Activated CD4-positive, CD25-positive, alpha-beta regulatory T cell treated with anti-CD3 and anti-CD28 coated beads, Interleukin-2, amount 50 U/mL, for 16 hours (primary cell): ENCODE results near the gene BMAL1.

Experiments
- DNase-seq: peaks from one replicate; pipeline ENCODE4 v3.0.0-alpha.2; 2020; ENCODE audit warnings: low read depth, low spot score

The BMAL1 gene

DNA sequence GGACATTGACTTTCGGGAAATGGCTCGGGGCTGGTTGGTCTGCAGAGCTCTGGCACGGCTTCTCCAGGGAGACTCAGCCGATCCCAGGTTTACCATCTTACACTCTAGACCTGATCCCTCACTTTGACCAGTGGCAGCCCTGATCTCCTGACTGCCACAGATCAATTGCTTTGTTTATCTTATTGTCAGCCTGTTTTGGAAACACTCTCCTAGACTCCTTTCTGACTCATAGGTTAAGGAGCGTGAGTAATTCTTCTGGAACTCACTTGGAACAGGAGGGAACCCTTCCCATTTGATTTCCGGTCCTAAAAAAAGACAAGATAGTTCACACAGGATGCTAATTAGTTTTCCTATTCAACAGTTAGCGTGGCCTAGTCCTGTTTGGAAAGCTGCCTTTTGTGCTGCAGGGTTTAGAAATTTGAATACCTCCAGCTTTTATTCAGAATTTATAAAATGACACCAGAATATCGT, 16.0 kb upstream of the BMAL1 start:
- no peak for DNase-seq

DNA sequence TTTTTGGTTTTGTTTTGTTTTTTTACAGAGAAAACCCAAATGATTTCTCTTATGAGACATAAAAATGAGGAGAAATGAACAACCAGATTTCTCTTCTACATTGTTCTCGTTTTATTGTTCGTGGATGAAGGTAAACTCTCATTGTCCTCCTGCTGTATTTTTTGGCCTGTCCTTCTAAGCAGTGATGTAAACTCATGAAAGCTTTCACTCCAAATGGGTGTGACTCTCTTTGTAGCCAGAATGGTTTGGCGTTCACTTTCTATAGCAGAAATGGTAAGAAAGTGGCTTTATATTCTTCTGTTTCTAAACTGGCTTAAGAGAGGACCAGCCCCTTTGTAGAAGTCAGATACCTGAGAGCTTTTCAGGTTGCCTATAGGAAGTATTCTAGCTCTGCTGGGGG, 15.5 kb upstream of the BMAL1 start:
- DNase-seq = no peak

DNA sequence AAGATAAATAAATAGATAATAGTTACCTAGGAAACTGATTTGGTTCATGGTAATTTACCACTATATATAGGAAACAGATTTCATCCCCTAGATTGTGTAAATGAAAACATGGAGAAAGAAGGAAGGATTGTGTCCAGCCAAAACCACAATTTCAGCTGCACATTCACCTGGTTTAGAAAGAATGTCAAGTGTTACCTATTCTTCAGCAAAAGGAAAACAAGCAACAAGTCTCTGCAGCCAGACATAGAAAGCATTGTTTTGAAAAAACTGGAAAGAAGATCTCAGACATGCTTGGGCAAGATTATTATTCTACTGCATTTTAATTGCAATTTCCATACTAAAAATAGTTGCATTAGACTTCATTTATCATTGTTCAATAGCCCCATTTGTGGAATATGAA, 8.8 kb upstream of the BMAL1 start:
- DNase-seq = no peak

DNA sequence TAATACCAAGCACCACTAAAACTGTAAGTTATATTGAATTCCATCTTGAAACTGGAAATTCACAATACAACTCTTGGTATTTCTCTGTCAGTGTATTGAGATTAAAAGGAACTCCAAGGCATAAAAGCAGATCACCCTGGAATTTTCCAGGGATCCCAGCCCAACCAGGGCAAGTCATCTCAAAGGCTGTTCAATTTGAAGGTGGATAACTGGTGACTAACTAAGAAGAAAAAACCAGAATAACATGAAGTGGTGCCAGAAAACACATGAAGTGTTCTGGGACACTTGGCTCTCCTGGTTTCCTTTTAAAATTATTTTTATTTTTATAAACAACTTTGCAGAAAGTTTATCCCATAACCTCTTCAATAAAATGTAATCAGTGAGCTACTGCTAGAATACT, 7.8 kb upstream of the BMAL1 start:
- DNase-seq = no peak

DNA sequence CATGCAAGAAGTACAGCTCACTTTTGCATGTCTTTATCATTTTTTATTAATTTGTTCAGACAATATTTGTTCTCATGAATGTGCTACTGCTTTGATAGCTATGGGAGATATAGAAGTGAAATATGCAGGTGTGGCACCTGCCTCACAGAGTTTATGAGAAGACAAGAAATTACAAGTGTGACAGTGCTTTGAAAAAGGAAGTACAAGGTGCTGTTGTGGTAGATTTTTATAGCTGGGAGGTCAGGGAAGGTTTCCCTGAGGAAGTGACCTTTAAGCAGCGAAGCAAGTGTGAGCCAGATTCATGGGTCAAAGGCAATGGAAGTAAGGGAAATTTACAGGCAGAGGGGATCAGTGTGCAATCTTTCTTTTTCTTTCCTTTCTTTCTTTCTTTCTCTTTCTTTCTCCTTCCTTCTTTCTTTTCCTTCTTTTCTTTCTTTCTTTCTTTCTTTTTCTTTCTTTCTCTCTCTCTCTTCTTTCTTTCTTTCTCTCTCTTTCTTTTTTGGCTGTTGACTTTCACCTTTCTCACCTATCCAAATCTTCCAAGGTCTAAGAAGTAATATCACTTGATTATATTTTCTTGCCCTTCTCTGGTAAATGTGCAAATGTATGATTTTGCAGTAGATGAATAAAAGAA, 6.4 kb upstream of the BMAL1 start:
- DNase-seq = no peak

DNA sequence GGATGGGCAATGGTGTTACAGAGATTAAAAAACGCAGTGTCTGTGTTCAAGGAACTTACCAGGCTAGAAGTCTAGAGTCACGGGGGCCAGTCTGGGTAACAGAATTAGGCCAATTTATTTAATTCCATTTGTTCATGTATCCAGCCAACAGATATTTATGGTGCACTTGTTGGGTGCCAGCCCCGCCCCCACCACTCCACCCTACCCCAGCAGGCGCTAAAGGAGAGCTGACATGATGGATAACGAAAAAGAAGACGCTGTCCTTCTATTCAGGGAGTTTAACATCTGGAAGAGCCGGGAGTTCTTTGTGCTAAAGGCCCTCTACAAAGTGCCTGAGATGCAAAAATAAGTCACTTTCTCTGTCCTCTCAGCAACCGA, 1.1 kb upstream of the BMAL1 start:
- no peak for DNase-seq

DNA sequence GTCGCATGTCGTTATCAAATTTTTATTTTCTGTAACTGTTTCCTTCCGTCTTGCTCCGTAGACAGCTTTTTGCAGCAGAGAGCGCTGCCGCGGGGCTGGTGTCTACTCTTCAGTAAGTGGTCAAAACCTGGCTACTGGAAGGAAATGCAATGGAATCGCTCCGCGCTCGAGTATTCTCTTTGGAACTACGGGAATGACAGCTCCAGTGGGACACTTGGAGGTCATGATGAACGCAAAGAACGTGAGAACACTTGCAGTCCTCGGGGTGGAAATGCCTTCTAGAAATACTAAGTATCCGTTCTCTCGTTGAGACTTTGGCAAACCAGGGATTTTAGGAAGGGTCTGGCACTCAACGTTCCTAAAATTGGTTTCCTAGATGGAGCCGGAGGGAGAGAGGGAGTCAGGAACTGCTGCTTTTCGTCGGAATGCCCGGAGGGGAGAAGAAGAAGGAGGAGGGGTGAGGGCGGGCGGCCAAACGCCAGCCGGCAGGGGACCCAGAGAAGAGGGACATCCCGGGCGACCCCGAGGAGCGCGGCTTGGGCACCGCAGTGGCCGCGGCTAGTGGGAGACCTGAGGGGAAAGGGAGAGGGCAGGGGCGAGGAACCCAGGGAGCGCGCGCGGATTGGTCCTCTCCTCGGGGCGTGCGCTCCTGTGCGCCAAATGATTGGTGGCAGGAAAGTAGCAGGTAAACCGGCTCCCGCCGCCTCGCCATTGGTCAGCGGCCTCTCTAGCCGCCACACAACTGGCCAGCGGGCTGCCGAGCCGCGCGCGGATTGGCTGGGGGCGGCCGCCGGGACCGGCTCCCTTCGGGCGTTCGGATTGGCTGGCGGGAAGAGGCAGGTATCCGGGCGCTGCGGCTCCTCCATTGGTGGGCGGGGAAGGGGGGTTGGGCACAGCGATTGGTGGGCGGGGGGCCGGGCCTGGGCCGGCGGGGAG, 490 bp upstream of the BMAL1 start:
- DNase-seq = peak; percentile 94

DNA sequence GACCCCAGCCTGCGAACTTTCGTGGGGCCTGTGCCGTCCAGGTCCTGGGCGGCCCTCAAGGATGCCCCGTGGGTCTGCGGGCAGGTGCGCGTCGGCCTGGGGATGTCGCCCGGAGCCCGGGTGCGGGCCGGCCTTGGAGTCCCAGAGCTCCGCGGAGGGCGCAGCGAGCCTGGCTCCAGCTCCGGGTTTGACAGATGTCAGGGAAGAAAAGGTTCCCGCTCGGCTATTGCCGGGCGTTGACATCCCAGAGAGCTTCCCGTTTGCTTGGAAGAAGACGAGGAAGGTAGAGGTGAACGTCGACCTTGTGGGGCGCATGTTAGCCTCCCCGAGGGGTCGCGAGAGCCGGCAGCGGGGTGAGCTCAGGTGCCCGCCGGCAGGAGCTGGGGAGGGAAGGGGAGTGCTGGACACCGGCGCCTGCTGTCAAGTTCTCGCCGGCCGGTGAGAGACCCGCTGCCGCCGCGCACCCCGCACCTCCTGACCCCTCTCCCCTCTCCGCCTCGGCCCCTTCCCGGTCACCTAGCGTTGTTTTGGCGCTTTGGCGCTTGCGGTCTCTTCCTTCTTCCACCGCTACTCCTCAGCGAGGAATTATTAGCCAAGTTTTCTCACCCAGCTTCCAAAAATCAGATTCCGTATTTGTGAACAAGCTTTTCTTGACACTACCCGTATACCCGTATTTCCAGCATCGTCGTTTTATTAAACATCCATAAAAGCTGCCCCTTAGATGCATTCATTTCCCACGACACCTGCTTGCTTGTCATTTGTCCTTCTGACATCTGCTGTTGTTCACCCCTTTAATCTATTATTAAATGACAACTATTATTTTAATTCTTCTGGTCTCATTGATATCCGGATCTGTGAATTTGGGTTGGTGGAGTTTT, 1.3 kb downstream of the BMAL1 start:
- DNase-seq = no peak

DNA sequence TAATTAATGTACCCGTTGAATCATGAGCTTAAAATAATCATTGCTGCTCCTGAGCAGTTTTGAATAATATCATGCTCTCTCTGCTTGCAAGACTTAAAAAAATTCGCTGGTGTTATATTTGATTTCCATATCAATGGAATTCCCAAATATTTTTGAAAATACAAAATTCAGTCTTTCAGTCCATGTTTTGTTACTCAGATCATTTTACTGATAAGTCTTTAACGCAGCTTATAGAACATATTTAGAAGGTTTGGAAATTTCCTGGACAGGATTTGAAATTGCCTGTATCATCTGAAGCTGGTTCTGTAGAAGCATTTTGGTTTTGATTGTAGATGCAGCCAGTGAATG, 1.9 kb downstream of the BMAL1 start:
- no peak for DNase-seq

DNA sequence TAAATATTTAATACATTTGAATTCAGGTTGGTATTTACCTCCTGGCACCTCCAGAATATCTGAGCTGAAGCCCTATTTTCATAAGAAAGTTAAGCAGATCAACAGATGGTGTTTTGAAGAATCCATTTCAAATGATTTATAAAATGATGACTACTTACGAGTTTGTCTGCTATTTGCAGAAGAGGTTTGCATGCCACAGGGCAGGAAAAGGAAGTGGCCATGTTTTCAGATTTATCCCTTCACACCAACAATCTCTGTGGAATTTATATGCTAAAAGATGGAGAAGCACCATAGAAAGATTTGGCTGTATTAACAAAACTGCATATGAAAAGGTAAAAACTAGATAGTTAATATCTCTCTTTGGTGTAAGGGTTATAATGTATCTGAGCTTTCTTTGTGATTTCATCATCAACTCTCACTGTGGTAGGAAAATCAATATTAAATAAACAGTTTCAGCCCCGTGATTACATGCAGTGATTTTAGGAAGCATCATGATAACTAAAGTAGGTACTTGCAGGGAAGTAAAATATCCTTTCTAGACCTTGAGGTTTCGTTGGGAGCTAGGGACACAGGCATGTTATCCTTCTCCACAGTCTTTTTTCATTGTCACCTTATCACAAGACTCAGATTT, 2.6 kb downstream of the BMAL1 start:
- DNase-seq = no peak

DNA sequence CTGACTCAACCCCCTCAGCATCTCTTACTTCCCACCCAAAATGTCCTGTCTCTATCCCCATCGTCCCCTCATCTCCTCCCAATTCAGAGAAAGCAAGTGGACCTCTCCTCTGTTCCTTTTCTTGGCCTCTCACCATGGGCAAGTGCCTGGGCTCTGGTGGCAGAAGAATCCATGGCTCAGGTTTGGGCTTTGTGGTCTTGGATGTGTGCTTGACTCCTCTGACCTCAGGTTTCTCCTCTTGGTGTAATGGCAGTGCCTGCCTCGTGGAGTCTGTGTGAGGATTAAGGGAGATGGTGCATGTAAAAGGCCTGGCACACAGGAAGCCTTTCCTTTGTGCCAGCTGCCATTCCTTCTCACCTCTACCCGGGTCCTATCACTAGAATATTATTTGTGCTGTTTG, 3.2 kb downstream of the BMAL1 start:
- no peak for DNase-seq

DNA sequence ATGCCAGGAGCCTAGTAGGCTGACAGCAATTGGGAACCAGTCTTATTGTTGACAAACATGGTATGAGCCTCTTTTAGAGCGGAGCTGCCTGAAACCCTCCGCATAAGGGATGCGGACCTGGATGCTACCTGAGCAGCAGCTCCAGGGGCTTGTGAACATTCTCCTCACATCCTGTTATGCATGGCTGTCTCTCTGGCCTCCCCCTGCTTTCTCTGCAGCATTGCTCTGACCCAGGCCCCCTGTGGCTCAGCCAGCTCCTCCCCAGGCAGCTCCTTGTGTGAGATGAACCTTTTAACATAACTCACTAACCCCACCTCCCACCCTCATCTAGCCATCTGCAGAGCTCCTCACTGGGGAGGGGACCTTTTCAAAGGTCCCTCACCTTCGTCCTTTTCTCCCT, 6.0 kb downstream of the BMAL1 start:
- no peak for DNase-seq

DNA sequence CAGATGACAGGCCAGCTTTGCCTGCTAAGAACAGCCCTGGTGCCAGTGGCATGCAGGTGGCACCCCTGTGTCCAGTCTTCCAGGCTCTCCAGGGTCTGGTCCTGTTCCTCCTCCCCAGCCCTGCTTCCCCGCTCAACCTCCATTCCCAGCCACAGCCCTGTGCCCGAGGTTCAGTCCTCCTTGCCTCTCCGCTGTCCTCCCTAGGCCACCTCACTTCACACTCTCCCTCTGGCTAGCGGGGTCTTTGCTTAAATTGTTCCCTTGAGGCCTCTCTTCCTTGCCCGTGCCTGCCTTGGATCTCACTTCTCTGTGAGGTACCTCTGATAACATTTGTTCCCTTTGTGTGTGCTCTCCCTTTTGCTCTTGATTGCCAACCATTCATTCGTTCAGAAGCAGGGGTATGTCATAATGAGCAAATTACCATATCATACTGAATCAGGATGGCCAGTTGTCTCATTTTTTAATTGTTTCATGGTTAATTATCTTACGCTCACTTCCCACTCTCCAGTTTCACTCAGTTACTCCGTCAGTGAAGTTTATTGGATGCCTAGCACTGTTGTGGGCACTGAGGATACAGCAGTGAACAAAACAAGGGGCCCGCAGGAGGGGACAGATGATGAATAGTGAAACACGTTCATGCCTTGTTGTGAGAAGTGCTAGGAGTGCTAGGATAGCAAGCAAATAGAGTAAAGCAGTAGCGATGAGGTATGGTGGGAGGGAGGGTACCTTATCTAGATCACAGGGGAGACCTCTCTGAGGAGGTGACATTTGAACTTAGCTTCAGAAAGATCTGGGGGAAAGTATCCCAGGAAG, 7.4 kb downstream of the BMAL1 start:
- no peak for DNase-seq

DNA sequence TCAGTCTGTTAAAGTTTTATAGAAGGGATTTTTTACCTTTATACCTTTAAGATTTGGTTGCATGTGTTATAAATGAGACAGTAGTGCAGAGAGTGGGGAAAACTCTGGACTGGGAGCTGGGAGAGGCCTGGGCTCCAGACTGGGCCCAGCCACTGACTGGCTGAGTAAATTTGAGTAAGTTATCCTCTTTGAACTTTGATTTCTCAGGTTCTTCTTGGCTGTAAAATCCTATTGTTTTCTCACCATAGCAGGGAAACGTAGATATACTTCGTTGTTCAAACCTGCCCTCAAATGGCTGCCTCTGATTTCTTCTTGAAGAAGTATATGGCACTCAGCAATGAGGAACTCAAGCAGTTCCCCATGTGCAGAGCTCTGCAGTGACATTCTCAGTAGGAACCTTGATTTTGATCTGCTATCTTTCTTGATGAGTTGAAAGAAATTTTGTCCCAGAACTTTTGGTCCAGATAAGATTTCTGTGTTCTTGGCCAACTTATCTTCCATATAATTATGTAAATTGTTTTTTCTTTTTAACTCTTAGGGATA, 8.8 kb downstream of the BMAL1 start:
- DNase-seq = no peak

DNA sequence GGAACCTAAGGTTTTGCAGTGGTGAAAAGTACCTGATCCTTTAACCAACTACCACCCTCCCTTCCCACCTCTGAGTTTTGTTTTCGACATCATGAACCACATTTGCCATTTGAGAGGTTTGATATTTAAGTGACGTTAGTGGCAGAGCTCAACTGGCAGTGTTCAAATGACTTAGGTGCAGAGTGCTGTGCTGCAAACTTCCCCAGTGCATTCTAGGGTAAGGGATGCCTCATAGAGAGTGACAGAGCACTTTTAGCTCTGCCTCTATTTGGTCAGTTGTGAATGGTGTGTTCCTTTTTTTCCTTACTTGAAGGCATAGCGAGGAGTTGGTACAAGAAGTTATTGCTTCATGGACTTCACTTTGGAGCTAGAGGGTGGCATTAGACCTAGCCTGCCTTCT, 9.4 kb downstream of the BMAL1 start:
- no peak for DNase-seq

DNA sequence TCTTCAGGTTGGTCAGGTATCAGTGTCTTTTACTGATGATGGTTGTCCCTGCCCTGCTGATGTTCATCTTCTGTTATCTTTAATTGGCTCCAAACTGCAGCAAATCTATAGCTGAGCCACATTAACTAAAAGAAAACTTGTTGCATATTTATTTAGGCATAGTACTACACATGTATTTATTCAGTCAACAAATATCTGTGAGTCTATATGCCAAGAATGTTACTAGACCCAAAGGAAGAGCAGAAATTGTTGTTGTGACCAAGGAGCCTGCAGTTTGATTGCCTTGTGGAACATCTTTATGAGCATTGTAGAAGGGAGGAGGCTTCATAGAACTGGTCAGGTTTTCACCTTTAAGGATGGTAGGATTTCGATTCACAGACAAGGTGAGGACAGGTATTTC, 10.1 kb downstream of the BMAL1 start:
- DNase-seq = no peak

DNA sequence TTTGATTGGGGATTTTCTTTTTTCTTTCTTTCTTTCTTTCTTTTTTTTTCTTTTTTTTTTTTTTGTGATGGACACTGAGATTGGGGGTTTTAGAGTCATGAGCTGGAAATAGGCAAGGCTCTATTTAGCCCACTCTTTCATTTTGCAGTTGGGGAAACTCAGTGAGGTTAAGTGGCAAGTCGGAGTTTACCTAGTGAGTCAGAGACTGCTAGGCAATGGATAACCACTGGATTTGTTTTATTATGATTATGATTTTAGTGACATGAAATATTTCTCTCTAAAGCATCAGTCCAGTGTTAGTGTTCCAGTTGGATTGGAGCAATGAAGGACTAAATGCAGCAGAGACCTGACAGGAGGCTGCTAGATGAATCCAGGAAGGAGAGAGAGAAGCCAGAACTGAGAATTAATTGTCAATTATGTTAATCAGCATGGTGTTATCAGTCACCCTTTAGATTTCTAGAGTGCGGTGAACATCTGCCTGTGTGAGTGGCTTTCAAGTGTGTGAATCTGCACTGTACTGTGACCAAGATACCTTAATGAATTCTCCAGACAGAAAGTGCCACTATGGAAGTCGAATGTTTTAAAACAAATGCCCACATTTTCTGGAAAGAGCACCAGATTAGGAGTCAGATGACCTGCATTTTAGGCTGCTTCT, 10.9 kb downstream of the BMAL1 start:
- DNase-seq = no peak

DNA sequence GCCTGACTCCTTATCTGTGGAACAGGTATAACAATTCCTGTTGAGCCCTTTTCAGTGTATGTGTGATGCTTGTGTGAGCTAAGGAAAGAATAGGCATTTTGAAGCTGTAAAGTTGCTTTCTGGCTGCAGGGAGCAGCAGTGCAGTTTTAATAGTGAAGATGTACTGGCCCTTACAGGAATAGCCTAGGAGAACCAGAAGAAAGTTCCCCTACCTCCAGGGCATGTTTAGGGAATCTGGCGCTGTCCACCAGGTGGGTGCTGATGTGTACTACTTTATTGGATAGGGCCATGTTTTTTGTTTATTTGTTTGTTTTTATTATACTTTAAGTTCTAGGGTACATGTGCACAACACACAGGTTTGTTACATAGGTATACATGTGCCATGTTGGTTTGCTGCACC, 11.5 kb downstream of the BMAL1 start:
- DNase-seq = no peak

DNA sequence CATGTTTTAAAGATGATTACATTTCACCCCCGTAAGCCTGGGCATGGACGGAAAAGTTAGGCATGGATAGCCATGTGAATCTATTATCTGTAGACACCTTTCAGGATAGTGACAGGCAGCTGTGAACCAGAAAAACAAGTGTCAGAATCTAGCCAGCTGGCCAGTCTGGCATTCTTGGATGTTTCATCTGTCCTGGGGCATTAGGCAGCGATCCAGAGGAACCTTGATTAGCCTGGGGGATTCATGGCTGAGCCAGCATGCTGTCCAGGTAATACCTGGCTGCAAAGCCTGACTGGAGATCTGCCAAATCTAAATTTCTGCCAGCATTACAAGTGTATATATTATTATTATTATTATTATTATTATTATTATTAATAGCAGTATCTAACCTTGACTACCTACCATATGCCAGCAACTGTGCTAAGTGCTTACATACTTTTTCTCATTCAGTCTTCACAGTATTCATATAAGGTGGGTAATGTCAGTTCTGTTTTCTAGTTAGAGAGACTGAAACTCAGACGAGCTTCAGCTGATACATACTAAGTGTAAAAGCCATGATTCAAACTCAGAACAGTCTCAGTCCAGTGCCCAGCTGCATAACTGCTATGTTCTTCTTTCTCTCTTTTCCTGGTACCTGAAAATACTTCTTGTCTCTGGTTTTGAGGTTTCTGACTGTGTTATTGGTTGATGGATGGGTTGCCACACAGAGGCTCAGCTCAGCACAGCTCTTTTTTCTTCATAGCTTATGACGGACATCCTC, 12.8 kb downstream of the BMAL1 start:
- no peak for DNase-seq
